Liver (tissue), 9 donors: ENCODE measurements around the gene GALNT16. TPM values are rescaled to one million over a fixed set of nuclear protein-coding genes. Genes with fewer than 3 reads are reported as not detected.

Source experiments
- DNase-seq: peaks from one replicate; pipeline ENCODE4 v3.0.0-alpha.2; 2017; ENCODE audit warnings: low spot score
- H3K27ac ChIP-seq, 2 donors: one replicate each; pipeline ENCODE4 v1.7.0; 2013; ENCODE audit warnings: inconsistent platforms in 2 of 2, low read length in 2 of 2, control low read depth in 1 of 2, low read depth in 1 of 2, mild to moderate bottlenecking in 1 of 2
- H3K27me3 ChIP-seq, 4 donors: one replicate each; pipeline versions ENCODE4 v1.6.1 to v1.7.0; 2013; ENCODE audit warnings: low read length in 3 of 4, inconsistent platforms in 1 of 4, mild to moderate bottlenecking in 1 of 4, moderate library complexity in 1 of 4; ENCODE audit not compliant: control insufficient read depth in 4 of 4, insufficient read depth in 4 of 4
- H3K36me3 ChIP-seq, 4 donors: one replicate each; pipeline versions ENCODE4 v1.6.1 to v1.7.0; 2013; ENCODE audit warnings: low read length in 3 of 4, mild to moderate bottlenecking in 3 of 4, low read depth in 1 of 4, moderate library complexity in 1 of 4; ENCODE audit not compliant: control insufficient read depth in 4 of 4, insufficient read depth in 3 of 4
- H3K4me1 ChIP-seq, 4 donors: one replicate each; pipeline versions ENCODE4 v1.6.1 to v1.7.0; 2013; ENCODE audit warnings: low read length in 3 of 4, mild to moderate bottlenecking in 3 of 4, moderate library complexity in 1 of 4; ENCODE audit not compliant: control insufficient read depth in 4 of 4, insufficient read depth in 4 of 4
- H3K4me3 ChIP-seq, 3 donors: one replicate each; pipeline versions ENCODE4 v1.6.1 to v1.7.0; 2013; ENCODE audit warnings: low read length in 3 of 3, control low read depth in 1 of 3, low read depth in 1 of 3, mild to moderate bottlenecking in 1 of 3
- H3K9ac ChIP-seq, 2 donors: one replicate each; pipeline ENCODE4 v1.7.0; 2013; ENCODE audit warnings: low read length in 2 of 2, mild to moderate bottlenecking in 2 of 2, moderate library complexity in 2 of 2, control low read depth in 1 of 2, low read depth in 1 of 2
- H3K9me3 ChIP-seq, 4 donors: one replicate each; pipeline versions ENCODE4 v1.6.1 to v1.7.0; 2013; ENCODE audit warnings: low read length in 3 of 4; ENCODE audit not compliant: control insufficient read depth in 4 of 4
- EGR1 ChIP-seq, 2 donors: IDR thresholded peaks; 2 replicates each; pipeline ENCODE4 v1.6.1; 2016 to 2018; ENCODE audit warnings: antibody characterized with exemption in 2 of 2, low read depth in 2 of 2
- FOXA1 ChIP-seq: IDR thresholded peaks from 2 replicates; pipeline ENCODE4 v1.6.1; 2016; ENCODE audit warnings: antibody characterized with exemption
- HNF4A ChIP-seq, 2 donors: conservative IDR thresholded peaks; 2 replicates each; pipeline ENCODE4 v1.6.1; 2016; ENCODE audit warnings: antibody characterized with exemption in 2 of 2, mild to moderate bottlenecking in 2 of 2
- HNF4G ChIP-seq: IDR thresholded peaks from 2 replicates; pipeline ENCODE4 v1.6.1; 2016; ENCODE audit warnings: antibody characterized with exemption
- RAD21 ChIP-seq, 2 donors: IDR thresholded peaks; 2 replicates each; pipeline ENCODE4 v1.6.1; 2016; ENCODE audit warnings: antibody characterized with exemption in 2 of 2, mild to moderate bottlenecking in 2 of 2
- RXRA ChIP-seq, 2 donors: IDR thresholded peaks; 2 replicates each; pipeline ENCODE4 v1.6.1; 2017 to 2018; ENCODE audit warnings: antibody characterized with exemption in 2 of 2, mild to moderate bottlenecking in 1 of 2
- SP1 ChIP-seq: IDR thresholded peaks from 2 replicates; pipeline ENCODE4 v1.6.1; 2018; ENCODE audit warnings: antibody characterized with exemption, mild to moderate bottlenecking
- TAF1 ChIP-seq: conservative IDR thresholded peaks from 2 replicates; pipeline ENCODE4 v1.6.1; 2016; ENCODE audit warnings: antibody characterized with exemption, mild to moderate bottlenecking
- YY1 ChIP-seq: IDR thresholded peaks from 2 replicates; pipeline ENCODE4 v1.6.1; 2016; ENCODE audit warnings: antibody characterized with exemption, mild to moderate bottlenecking
- WGBS: extraction: QIAGEN DNeasy Blood & Tissue Kit; methylation state at CpG from one replicate; pipeline ENCODE4 v1.1.7; 2013; 5-methylcytosine and 5-hydroxymethylcytosine counted together
- polyA plus RNA-seq, 2 donors: library from polyadenylated mRNA; stranded (reverse) in 1 of 2; unstranded in 1 of 2; fragments of 200-250 nt in 1 of 2; fragments of >200 nt in 1 of 2; fragmentation: Nextera tagmentation in 1 of 2; extraction: Ambion mirVana in 1 of 2; gene quantifications; one replicate each; pipeline versions ENCODE4 v1.2.1 to v1.2.3, GENCODE V29; 2013 to 2015
- total RNA-seq, 2 donors: library from RNA; depleted of rRNA; stranded (reverse); fragments of >200 nt; gene quantifications; one replicate each; pipeline ENCODE4 v1.2.3, GENCODE V29; 2014
- TF ChIP-seq, protein P1 (sequence below): fragments of 150-350 bp; IDR thresholded peaks from 2 replicates; pipeline ENCODE4 v1.5.1; 2017; ENCODE audit warnings: improper control_type of control experiment, low read depth, low read length; ENCODE audit not compliant: missing input control
- TF ChIP-seq, protein P2 (sequence below): IDR thresholded peaks from 2 replicates; pipeline ENCODE4 v1.6.1; 2016; ENCODE audit warnings: antibody characterized with exemption
- TF ChIP-seq, protein P3 (sequence below): IDR thresholded peaks from 2 replicates; pipeline ENCODE4 v1.6.1; 2016; ENCODE audit warnings: antibody characterized with exemption, mild to moderate bottlenecking
- donor health status: healthy.
- donor health status: healthy.
- donor health status: healthy.
- donor health status: healthy.
- donor health status: healthy.

Gene GALNT16
- total and polyA plus RNA-seq, 4 donors, result 0.25 to 1.2 (median 0.71) TPM

DNA sequence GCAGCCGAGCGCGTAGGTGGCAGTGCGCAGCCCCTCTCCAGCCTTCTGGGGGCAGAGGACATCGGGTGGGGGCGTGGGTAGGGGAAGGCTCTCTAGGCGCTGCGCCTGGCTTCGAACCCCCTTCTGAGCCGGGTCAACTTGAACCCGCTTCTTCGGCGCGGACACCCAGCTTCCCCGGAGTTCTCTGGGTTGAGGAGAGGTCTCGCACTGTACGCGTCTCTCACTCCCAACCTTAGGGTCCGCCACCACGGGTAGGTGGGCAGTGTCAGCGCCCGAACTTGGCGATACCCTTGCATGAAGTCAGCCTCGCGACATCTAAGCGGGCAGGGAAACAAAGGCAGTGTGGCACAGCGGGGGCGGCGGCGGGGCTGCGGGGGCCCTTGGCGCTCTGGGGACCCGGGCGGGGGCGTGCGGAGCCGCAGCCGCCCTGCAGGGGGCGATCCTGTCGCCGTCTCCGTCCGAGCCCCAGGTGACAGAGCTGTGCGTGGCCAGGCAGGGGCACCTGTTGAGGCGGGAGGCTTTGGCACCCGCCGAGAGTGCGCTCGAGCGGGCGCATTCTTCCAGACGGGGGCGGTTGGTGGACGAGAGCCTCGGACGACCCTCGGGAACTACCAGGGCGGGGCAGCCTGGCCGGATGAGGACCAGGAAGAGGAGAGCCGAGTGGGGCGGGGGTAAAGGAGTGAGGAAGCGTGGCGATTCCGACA lies 1.1 kb downstream of the GALNT16 start:
- TF ChIP-seq, protein P1, sequence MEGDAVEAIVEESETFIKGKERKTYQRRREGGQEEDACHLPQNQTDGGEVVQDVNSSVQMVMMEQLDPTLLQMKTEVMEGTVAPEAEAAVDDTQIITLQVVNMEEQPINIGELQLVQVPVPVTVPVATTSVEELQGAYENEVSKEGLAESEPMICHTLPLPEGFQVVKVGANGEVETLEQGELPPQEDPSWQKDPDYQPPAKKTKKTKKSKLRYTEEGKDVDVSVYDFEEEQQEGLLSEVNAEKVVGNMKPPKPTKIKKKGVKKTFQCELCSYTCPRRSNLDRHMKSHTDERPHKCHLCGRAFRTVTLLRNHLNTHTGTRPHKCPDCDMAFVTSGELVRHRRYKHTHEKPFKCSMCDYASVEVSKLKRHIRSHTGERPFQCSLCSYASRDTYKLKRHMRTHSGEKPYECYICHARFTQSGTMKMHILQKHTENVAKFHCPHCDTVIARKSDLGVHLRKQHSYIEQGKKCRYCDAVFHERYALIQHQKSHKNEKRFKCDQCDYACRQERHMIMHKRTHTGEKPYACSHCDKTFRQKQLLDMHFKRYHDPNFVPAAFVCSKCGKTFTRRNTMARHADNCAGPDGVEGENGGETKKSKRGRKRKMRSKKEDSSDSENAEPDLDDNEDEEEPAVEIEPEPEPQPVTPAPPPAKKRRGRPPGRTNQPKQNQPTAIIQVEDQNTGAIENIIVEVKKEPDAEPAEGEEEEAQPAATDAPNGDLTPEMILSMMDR, result peak; percentile 49
- TF ChIP-seq HNF4G (no peak), RAD21 (IDR thresholded peaks at IDR 0.05) (peak; percentile 42 to 67)
- H3K36me3 ChIP-seq, result no peaks in the 10 kb centered on the region
- H3K27me3 ChIP-seq, result peaks cover 0 to 6% (median 1%) of the 10 kb centered on the region in 4 donors
- H3K4me3 ChIP-seq, result peak overlapping the region in 2 of 3 donors; percentile 50 to 52
- H3K4me1 ChIP-seq, result peaks cover 10 to 29% (median 22%) of the 10 kb centered on the region in 4 donors
- no peaks in the 10 kb centered on the region for H3K9me3 ChIP-seq
- H3K9ac ChIP-seq, result no peak overlapping the region
- no peak for DNase-seq
- WGBS, result 2% methylated on average over 64 of the region's 64 CpGs
- H3K27ac ChIP-seq, result no peak overlapping the region

DNA sequence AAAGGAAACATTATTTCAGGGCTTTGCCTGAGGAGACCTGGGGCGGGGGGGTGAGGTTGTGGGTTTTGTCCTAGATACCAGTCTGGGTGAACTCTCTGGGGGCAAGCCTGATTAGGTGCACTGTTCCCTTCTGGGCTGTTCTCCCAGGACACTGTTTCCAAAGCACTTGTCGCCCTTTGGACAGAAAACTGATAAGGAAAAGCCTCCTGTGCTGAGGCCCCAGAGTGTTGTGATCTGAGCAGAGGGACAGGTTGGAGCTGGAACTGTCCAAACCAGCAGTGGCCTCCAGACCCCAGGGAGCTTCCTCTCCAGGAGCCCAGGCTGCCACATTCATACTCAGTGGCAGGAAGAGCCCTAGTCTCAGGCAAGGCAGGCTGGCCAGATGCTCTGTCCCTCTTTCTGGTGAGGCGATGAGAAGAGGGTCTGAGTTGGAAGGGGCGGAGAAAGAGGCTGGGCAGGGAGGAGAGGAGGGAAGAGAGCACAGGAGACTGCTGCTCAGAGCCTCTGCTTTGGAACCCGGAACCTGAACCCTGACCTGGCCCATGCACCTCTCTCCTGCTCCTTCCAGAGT lies 1.9 kb downstream of the GALNT16 start:
- Histone ChIP-seq H3K27ac (no peak overlapping the region), H3K9ac (no peak overlapping the region), H3K4me3 (peak overlapping the region in 2 of 3 donors; percentile 41 to 52), H3K9me3 (no peaks in the 10 kb centered on the region), H3K36me3 (no peaks in the 10 kb centered on the region), H3K4me1 (peaks cover 10 to 29% (median 22%) of the 10 kb centered on the region in 4 donors), H3K27me3 (peaks cover 0 to 6% (median 1%) of the 10 kb centered on the region in 4 donors)
- TF ChIP-seq HNF4G (peak; percentile 35), EGR1 (IDR thresholded peaks at IDR 0.05; ENCODE audit: low read depth in 2 of 2) (no peak), HNF4A (conservative IDR thresholded peaks at IDR 0.05) (peak; percentile 77 to 79), FOXA1 (no peak), RXRA (IDR thresholded peaks at IDR 0.05) (peak; percentile 47 to 73), YY1 (no peak), TAF1 (no peak), SP1 (peak; percentile 45)
- TF ChIP-seq, protein P2, sequence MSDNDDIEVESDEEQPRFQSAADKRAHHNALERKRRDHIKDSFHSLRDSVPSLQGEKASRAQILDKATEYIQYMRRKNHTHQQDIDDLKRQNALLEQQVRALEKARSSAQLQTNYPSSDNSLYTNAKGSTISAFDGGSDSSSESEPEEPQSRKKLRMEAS, result no peak
- TF ChIP-seq, protein P3, sequence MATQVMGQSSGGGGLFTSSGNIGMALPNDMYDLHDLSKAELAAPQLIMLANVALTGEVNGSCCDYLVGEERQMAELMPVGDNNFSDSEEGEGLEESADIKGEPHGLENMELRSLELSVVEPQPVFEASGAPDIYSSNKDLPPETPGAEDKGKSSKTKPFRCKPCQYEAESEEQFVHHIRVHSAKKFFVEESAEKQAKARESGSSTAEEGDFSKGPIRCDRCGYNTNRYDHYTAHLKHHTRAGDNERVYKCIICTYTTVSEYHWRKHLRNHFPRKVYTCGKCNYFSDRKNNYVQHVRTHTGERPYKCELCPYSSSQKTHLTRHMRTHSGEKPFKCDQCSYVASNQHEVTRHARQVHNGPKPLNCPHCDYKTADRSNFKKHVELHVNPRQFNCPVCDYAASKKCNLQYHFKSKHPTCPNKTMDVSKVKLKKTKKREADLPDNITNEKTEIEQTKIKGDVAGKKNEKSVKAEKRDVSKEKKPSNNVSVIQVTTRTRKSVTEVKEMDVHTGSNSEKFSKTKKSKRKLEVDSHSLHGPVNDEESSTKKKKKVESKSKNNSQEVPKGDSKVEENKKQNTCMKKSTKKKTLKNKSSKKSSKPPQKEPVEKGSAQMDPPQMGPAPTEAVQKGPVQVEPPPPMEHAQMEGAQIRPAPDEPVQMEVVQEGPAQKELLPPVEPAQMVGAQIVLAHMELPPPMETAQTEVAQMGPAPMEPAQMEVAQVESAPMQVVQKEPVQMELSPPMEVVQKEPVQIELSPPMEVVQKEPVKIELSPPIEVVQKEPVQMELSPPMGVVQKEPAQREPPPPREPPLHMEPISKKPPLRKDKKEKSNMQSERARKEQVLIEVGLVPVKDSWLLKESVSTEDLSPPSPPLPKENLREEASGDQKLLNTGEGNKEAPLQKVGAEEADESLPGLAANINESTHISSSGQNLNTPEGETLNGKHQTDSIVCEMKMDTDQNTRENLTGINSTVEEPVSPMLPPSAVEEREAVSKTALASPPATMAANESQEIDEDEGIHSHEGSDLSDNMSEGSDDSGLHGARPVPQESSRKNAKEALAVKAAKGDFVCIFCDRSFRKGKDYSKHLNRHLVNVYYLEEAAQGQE, result no peak
- DNase-seq, result no peak
- WGBS, result 42% methylated on average over 5 of the region's 5 CpGs
